Measurements from ENCODE around the gene B3GAT1.

B3GAT1 gene

GRCh38 chr11:134384406-134384805 lies 27.6 kb downstream of the B3GAT1 start:
- DNase-seq (no peak), ATAC-seq (ENCODE audit: insufficient read depth, low read depth) (no peak)
- H3K4me3 ChIP-seq (ENCODE audit: low read depth in 1 of 2, low read length in 2 of 2), result no peak overlapping the region
- TF ChIP-seq, protein P1, sequence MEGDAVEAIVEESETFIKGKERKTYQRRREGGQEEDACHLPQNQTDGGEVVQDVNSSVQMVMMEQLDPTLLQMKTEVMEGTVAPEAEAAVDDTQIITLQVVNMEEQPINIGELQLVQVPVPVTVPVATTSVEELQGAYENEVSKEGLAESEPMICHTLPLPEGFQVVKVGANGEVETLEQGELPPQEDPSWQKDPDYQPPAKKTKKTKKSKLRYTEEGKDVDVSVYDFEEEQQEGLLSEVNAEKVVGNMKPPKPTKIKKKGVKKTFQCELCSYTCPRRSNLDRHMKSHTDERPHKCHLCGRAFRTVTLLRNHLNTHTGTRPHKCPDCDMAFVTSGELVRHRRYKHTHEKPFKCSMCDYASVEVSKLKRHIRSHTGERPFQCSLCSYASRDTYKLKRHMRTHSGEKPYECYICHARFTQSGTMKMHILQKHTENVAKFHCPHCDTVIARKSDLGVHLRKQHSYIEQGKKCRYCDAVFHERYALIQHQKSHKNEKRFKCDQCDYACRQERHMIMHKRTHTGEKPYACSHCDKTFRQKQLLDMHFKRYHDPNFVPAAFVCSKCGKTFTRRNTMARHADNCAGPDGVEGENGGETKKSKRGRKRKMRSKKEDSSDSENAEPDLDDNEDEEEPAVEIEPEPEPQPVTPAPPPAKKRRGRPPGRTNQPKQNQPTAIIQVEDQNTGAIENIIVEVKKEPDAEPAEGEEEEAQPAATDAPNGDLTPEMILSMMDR (IDR thresholded peaks at IDR 0.05; ENCODE audit: borderline replicate concordance, extremely low read depth, low read length, poor library complexity, severe bottlenecking), result no peak
- no peak for TF ChIP-seq EZH2 (IDR thresholded peaks at IDR 0.05; ENCODE audit: borderline replicate concordance, low read depth, low read length, severe bottlenecking)
- peaks cover 28% of the 10 kb centered on the region for H3K4me1 ChIP-seq (ENCODE audit: insufficient read depth, low read length)
- no peak overlapping the region for H3K9ac ChIP-seq (ENCODE audit: low read depth, low read length)
- no peaks in the 10 kb centered on the region for H3K36me3 ChIP-seq (ENCODE audit: insufficient read depth, low read length)
- H3K27me3 ChIP-seq (ENCODE audit: insufficient read depth, low read length, poor library complexity), result no peaks in the 10 kb centered on the region
- no peaks in the 10 kb centered on the region for H3K79me2 ChIP-seq (ENCODE audit: insufficient read depth, low read length)
- H4K20me1 ChIP-seq (ENCODE audit: insufficient read depth, low read length), result peaks cover 7% of the 10 kb centered on the region
- H3K9me3 ChIP-seq (ENCODE audit: insufficient read depth, low read length, severe bottlenecking), result no peaks in the 10 kb centered on the region
- no peak overlapping the region for H3K27ac ChIP-seq (ENCODE audit: low read length)
- no peak overlapping the region for H3K4me2 ChIP-seq (ENCODE audit: insufficient read depth, low read length)
- no peak overlapping the region for H2AFZ ChIP-seq (ENCODE audit: low read depth, low read length)

DNA sequence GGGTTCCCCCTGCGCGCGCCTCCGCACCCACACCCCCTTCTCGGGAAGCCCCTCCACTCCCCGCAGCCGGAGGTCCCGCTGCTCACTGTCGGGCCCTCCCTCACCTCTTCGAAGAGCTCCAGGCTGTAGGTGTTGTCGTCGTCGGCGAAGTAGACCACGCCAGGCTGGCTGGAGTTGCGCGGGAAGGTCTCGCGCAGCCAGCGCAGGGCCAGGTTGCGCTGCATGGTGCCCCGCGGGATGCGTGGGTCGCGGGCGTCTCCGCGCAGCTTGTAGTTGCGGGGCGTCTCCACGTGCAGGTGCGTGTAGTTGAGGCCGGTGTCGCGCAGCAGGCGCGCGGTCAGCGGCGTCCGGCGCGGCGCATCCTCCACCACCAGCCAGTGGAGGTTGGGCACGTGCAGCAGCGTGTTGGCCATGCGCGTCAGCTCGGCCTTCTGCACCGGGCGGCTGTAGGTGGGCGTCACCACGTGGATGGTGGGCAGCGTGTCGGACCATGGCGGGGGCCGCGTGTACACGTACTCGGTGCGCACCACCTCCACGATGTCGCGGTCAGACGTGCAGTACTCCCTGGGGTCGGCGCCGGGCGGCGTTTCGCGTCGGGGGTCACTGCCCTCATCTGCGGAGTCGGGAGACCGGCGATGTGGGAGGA lies 28.3 kb downstream of the B3GAT1 start:
- Histone ChIP-seq H4K20me1 (ENCODE audit: insufficient read depth, low read length) (peaks cover 7% of the 10 kb centered on the region), H3K27ac (ENCODE audit: low read length) (no peak overlapping the region), H3K36me3 (ENCODE audit: insufficient read depth, low read length) (no peaks in the 10 kb centered on the region), H3K9me3 (ENCODE audit: insufficient read depth, low read length, severe bottlenecking) (no peaks in the 10 kb centered on the region), H2AFZ (ENCODE audit: low read depth, low read length) (no peak overlapping the region), H3K4me1 (ENCODE audit: insufficient read depth, low read length) (peaks cover 28% of the 10 kb centered on the region), H3K4me2 (ENCODE audit: insufficient read depth, low read length) (no peak overlapping the region), H3K79me2 (ENCODE audit: insufficient read depth, low read length) (no peaks in the 10 kb centered on the region), H3K4me3 (ENCODE audit: low read depth in 1 of 2, low read length in 2 of 2) (no peak overlapping the region), H3K9ac (ENCODE audit: low read depth, low read length) (no peak overlapping the region), H3K27me3 (ENCODE audit: insufficient read depth, low read length, poor library complexity) (no peaks in the 10 kb centered on the region)
- no peak for TF ChIP-seq EZH2 (IDR thresholded peaks at IDR 0.05; ENCODE audit: borderline replicate concordance, low read depth, low read length, severe bottlenecking)
- TF ChIP-seq, protein P1 (IDR thresholded peaks at IDR 0.05; ENCODE audit: borderline replicate concordance, extremely low read depth, low read length, poor library complexity, severe bottlenecking), result no peak
- no peak for ATAC-seq (ENCODE audit: insufficient read depth, low read depth)
- DNase-seq, result no peak

- H3K27me3 ChIP-seq (ENCODE audit: insufficient read depth, low read length, poor library complexity), result no peaks in the 10 kb centered on the region
- no peak for ATAC-seq (ENCODE audit: insufficient read depth, low read depth)
Observed at GRCh38 chr11:134382830-134383229, 29.2 kb downstream of the B3GAT1 start.

More at GRCh38 chr11:134382830-134383229, 29.2 kb downstream of the B3GAT1 start:
- Histone ChIP-seq H3K9me3 (ENCODE audit: insufficient read depth, low read length, severe bottlenecking) (no peaks in the 10 kb centered on the region), H3K4me1 (ENCODE audit: insufficient read depth, low read length) (peaks cover 26% of the 10 kb centered on the region), H3K36me3 (ENCODE audit: insufficient read depth, low read length) (no peaks in the 10 kb centered on the region), H3K4me2 (ENCODE audit: insufficient read depth, low read length) (no peak overlapping the region), H2AFZ (ENCODE audit: low read depth, low read length) (no peak overlapping the region), H3K9ac (ENCODE audit: low read depth, low read length) (no peak overlapping the region), H4K20me1 (ENCODE audit: insufficient read depth, low read length) (peaks cover 7% of the 10 kb centered on the region), H3K27ac (ENCODE audit: low read length) (no peak overlapping the region), H3K79me2 (ENCODE audit: insufficient read depth, low read length) (no peaks in the 10 kb centered on the region), H3K4me3 (ENCODE audit: low read depth in 1 of 2, low read length in 2 of 2) (no peak overlapping the region)
- TF ChIP-seq, protein P1 (IDR thresholded peaks at IDR 0.05; ENCODE audit: borderline replicate concordance, extremely low read depth, low read length, poor library complexity, severe bottlenecking), result no peak
- TF ChIP-seq EZH2 (IDR thresholded peaks at IDR 0.05; ENCODE audit: borderline replicate concordance, low read depth, low read length, severe bottlenecking), result no peak
- no peak for DNase-seq

Measured in DND-41 (cell line).